Measurements from ENCODE around the gene SYNPO. TPM values are rescaled to one million over a fixed set of nuclear protein-coding genes. Genes with fewer than 3 reads are reported as not detected.

The SYNPO gene
- total and polyA plus RNA-seq, 2 donors = 6.8 to 47.2 TPM

GRCh38 chr5:150623878-150624216, 16.6 kb upstream of the SYNPO start:
- H3K4me3 ChIP-seq (ENCODE audit: low read depth, low read length) = no peak overlapping the region
- no peak overlapping the region for H3K27ac ChIP-seq (ENCODE audit: low read depth)
- H3K36me3 ChIP-seq (ENCODE audit: insufficient read depth) = no peaks in the 10 kb centered on the region
- peaks cover 2% of the 10 kb centered on the region for H3K4me1 ChIP-seq (ENCODE audit: insufficient read depth)
- no peak for DNase-seq (ENCODE audit: extremely low spot score)
- WGBS = 79% methylated on average over 5 of the region's 5 CpGs

GRCh38 chr5:150624334-150625163, 15.9 kb upstream of the SYNPO start:
- H3K27ac ChIP-seq (ENCODE audit: low read depth) = peak overlapping the region; percentile 44
- H3K4me1 ChIP-seq (ENCODE audit: insufficient read depth) = peaks cover 2% of the 10 kb centered on the region
- H3K36me3 ChIP-seq (ENCODE audit: insufficient read depth) = no peaks in the 10 kb centered on the region
- peak overlapping the region; percentile 80 for H3K4me3 ChIP-seq (ENCODE audit: low read depth, low read length)
- 5% methylated on average over 66 of the region's 74 CpGs for WGBS
- DNase-seq (ENCODE audit: extremely low spot score) = no peak

GRCh38 chr5:150625164-150625535, 15.3 kb upstream of the SYNPO start:
- DNase-seq (ENCODE audit: extremely low spot score) = no peak
- Histone ChIP-seq H3K4me1 (ENCODE audit: insufficient read depth) (peaks cover 2% of the 10 kb centered on the region), H3K36me3 (ENCODE audit: insufficient read depth) (no peaks in the 10 kb centered on the region), H3K27ac (ENCODE audit: low read depth) (peak overlapping the region; percentile 44), H3K4me3 (ENCODE audit: low read depth, low read length) (peak overlapping the region; percentile 80)
- 20% methylated on average over 19 of the region's 19 CpGs for WGBS

GRCh38 chr5:150625831-150626746, 14.4 kb upstream of the SYNPO start:
- 64% methylated on average over 10 of the region's 10 CpGs for WGBS
- peak overlapping the region; percentile 80 for H3K4me3 ChIP-seq (ENCODE audit: low read depth, low read length)
- H3K36me3 ChIP-seq (ENCODE audit: insufficient read depth) = no peaks in the 10 kb centered on the region
- H3K4me1 ChIP-seq (ENCODE audit: insufficient read depth) = peaks cover 2% of the 10 kb centered on the region
- H3K27ac ChIP-seq (ENCODE audit: low read depth) = peak overlapping the region; percentile 44
- DNase-seq (ENCODE audit: extremely low spot score) = no peak

GRCh38 chr5:150626853-150627276, 13.6 kb upstream of the SYNPO start:
- DNase-seq (ENCODE audit: extremely low spot score) = no peak
- Histone ChIP-seq H3K27ac (ENCODE audit: low read depth) (peak overlapping the region; percentile 44), H3K4me3 (ENCODE audit: low read depth, low read length) (no peak overlapping the region), H3K36me3 (ENCODE audit: insufficient read depth) (no peaks in the 10 kb centered on the region), H3K4me1 (ENCODE audit: insufficient read depth) (peaks cover 2% of the 10 kb centered on the region)
- 58% methylated on average over 5 of the region's 5 CpGs for WGBS

- Histone ChIP-seq H3K36me3 (ENCODE audit: insufficient read depth) (no peaks in the 10 kb centered on the region), H3K4me1 (ENCODE audit: insufficient read depth) (peaks cover 2% of the 10 kb centered on the region), H3K27ac (ENCODE audit: low read depth) (peak overlapping the region; percentile 11), H3K4me3 (ENCODE audit: low read depth, low read length) (no peak overlapping the region)
- WGBS = 52% methylated on average over 5 of the region's 5 CpGs
- no peak for DNase-seq (ENCODE audit: extremely low spot score)
Measured at GRCh38 chr5:150627731-150628545, 12.5 kb upstream of the SYNPO start.

- Histone ChIP-seq H3K27ac (ENCODE audit: low read depth) (no peak overlapping the region), H3K4me1 (ENCODE audit: insufficient read depth) (peaks cover 2% of the 10 kb centered on the region), H3K4me3 (ENCODE audit: low read depth, low read length) (no peak overlapping the region), H3K36me3 (ENCODE audit: insufficient read depth) (no peaks in the 10 kb centered on the region)
- 88% methylated on average over 12 of the region's 12 CpGs for WGBS
- DNase-seq (ENCODE audit: extremely low spot score) = no peak
Measured at GRCh38 chr5:150628936-150629485, 11.4 kb upstream of the SYNPO start.

- Histone ChIP-seq H3K27ac (ENCODE audit: low read depth) (no peak overlapping the region), H3K4me3 (ENCODE audit: low read depth, low read length) (no peak overlapping the region), H3K4me1 (ENCODE audit: insufficient read depth) (peaks cover under 1% of the 10 kb centered on the region), H3K36me3 (ENCODE audit: insufficient read depth) (no peaks in the 10 kb centered on the region)
- DNase-seq (ENCODE audit: extremely low spot score) = no peak
- 88% methylated on average over 6 of the region's 6 CpGs for WGBS
Measured at GRCh38 chr5:150630016-150630415, 10.4 kb upstream of the SYNPO start.

- WGBS = 86% methylated on average over 9 of the region's 9 CpGs
- H3K27ac ChIP-seq (ENCODE audit: low read depth) = no peak overlapping the region
- no peak overlapping the region for H3K4me3 ChIP-seq (ENCODE audit: low read depth, low read length)
- H3K4me1 ChIP-seq (ENCODE audit: insufficient read depth) = no peaks in the 10 kb centered on the region
- H3K36me3 ChIP-seq (ENCODE audit: insufficient read depth) = no peaks in the 10 kb centered on the region
- DNase-seq (ENCODE audit: extremely low spot score) = no peak
Measured at GRCh38 chr5:150630461-150631325, 9.8 kb upstream of the SYNPO start.

GRCh38 chr5:150631326-150631701, 9.1 kb upstream of the SYNPO start:
- no peaks in the 10 kb centered on the region for H3K36me3 ChIP-seq (ENCODE audit: insufficient read depth)
- no peak overlapping the region for H3K27ac ChIP-seq (ENCODE audit: low read depth)
- WGBS = 96% methylated on average over 6 of the region's 6 CpGs
- no peaks in the 10 kb centered on the region for H3K4me1 ChIP-seq (ENCODE audit: insufficient read depth)
- H3K4me3 ChIP-seq (ENCODE audit: low read depth, low read length) = no peak overlapping the region
- DNase-seq (ENCODE audit: extremely low spot score) = no peak

GRCh38 chr5:150632305-150633160, 7.9 kb upstream of the SYNPO start:
- Histone ChIP-seq H3K4me1 (ENCODE audit: insufficient read depth) (no peaks in the 10 kb centered on the region), H3K4me3 (ENCODE audit: low read depth, low read length) (no peak overlapping the region), H3K27ac (ENCODE audit: low read depth) (peak overlapping the region; percentile 39), H3K36me3 (ENCODE audit: insufficient read depth) (no peaks in the 10 kb centered on the region)
- WGBS = 58% methylated on average over 10 of the region's 10 CpGs
- DNase-seq (ENCODE audit: extremely low spot score) = no peak

GRCh38 chr5:150633429-150633828, 7.0 kb upstream of the SYNPO start:
- Histone ChIP-seq H3K36me3 (ENCODE audit: insufficient read depth) (no peaks in the 10 kb centered on the region), H3K4me3 (ENCODE audit: low read depth, low read length) (no peak overlapping the region), H3K27ac (ENCODE audit: low read depth) (no peak overlapping the region), H3K4me1 (ENCODE audit: insufficient read depth) (no peaks in the 10 kb centered on the region)
- no peak for DNase-seq (ENCODE audit: extremely low spot score)
- WGBS = 65% methylated on average over 2 of the region's 2 CpGs

All from urinary bladder (tissue), 4 donors.